HG03571 (cell line): Measurements from ENCODE around the gene KCNAB2.

Source experiments
- ATAC-seq: cut with Tn5 transposase; IDR thresholded peaks from one replicate; pipeline ENCODE4 v1.9.1; 2021; ENCODE audit not compliant: unreplicated experiment

Gene KCNAB2

GRCh38 chr1:6106977-6107376 is 61.3 kb downstream of the KCNAB2 start:
- no peak for ATAC-seq

- ATAC-seq: no peak
Observed at GRCh38 chr1:6107409-6108356, 62.0 kb downstream of the KCNAB2 start.

GRCh38 chr1:6108476-6108875 is 62.8 kb downstream of the KCNAB2 start:
- no peak for ATAC-seq

GRCh38 chr1:6108937-6109614 is 63.4 kb downstream of the KCNAB2 start:
- ATAC-seq: no peak

GRCh38 chr1:6109688-6110087 is 64.0 kb downstream of the KCNAB2 start:
- ATAC-seq: no peak

GRCh38 chr1:6110326-6110725 is 64.6 kb downstream of the KCNAB2 start:
- no peak for ATAC-seq

GRCh38 chr1:6111571-6111970 is 65.9 kb downstream of the KCNAB2 start:
- ATAC-seq: no peak

- ATAC-seq: no peak
Observed at GRCh38 chr1:6111991-6112689, 66.5 kb downstream of the KCNAB2 start.

- no peak for ATAC-seq
Observed at GRCh38 chr1:6112690-6113005, 67.0 kb downstream of the KCNAB2 start.

- ATAC-seq: no peak
Observed at GRCh38 chr1:6113116-6113515, 67.4 kb downstream of the KCNAB2 start.

- no peak for ATAC-seq
Observed at GRCh38 chr1:6113745-6114144, 68.1 kb downstream of the KCNAB2 start.

- ATAC-seq: no peak
Observed at GRCh38 chr1:6116137-6116536, 70.4 kb downstream of the KCNAB2 start.

- no peak for ATAC-seq
Observed at GRCh38 chr1:6117064-6117463, 71.4 kb downstream of the KCNAB2 start.

- no peak for ATAC-seq
Observed at GRCh38 chr1:6117624-6118023, 71.9 kb downstream of the KCNAB2 start.

- no peak for ATAC-seq
Observed at GRCh38 chr1:6118415-6118814, 72.7 kb downstream of the KCNAB2 start.

- no peak for ATAC-seq
Observed at GRCh38 chr1:6121021-6121421, 75.3 kb downstream of the KCNAB2 start.

- no peak for ATAC-seq
Observed at GRCh38 chr1:6121651-6122370, 76.1 kb downstream of the KCNAB2 start.

GRCh38 chr1:6123083-6123482 is 77.4 kb downstream of the KCNAB2 start:
- ATAC-seq: no peak

- ATAC-seq: no peak
Observed at GRCh38 chr1:6123816-6124215, 78.1 kb downstream of the KCNAB2 start.

- ATAC-seq: no peak
Observed at GRCh38 chr1:6124341-6124740, 78.7 kb downstream of the KCNAB2 start.

GRCh38 chr1:6124746-6125365 is 79.2 kb downstream of the KCNAB2 start:
- no peak for ATAC-seq
